ENCODE data around the gene ITGB4. TPM values are rescaled to one million over a fixed set of nuclear protein-coding genes. Genes with fewer than 3 reads are reported as not detected.

ITGB4 gene
- total and polyA plus RNA-seq, 2 of the 13 experiments (the other 11 are each of a cell fraction or from before 2014, with no cell fraction given) = 6.9 to 14.5 TPM

DNA sequence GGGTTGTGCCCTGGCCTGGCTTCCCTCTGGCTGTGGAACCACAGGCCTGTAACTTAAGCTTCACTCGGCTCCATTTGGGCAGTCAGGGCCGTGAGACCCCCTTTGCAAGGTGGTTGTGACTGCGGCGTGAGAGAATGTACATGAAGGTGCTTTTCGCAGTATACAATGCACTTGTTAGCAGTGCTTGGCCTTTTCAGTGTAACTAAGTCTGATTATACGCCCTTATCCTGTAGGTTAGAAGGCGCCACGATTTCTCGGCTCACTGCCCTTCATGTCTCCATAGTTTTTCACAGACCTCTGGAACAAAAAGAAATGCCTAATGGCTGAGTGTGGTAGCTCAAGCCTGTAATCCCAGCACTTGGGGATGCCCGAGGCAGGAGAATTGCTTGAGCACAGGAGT lies 40.8 kb upstream of the ITGB4 start:
- CTCF ChIA-PET (ENCODE audit: low intra/inter-chr PET ratio, low total read pairs) = no interaction called here
- H3K27me3 ChIP-seq (ENCODE audit: control insufficient read depth in 1 of 2, insufficient read depth in 2 of 2, low read length in 2 of 2) = no peaks in the 10 kb centered on the region
- H2AFZ ChIP-seq (ENCODE audit: low read length) = no peak overlapping the region
- peaks cover 40% of the 10 kb centered on the region for H3K79me2 ChIP-seq (ENCODE audit: insufficient read depth, low read length)
- ATAC-seq = no peak
- H3K36me3 ChIP-seq (replicated peaks in 1 of 2; ENCODE audit: control insufficient read depth in 1 of 2, insufficient read depth in 2 of 2, low read length in 2 of 2) = peaks cover 18 to 57% of the 10 kb centered on the region in 2 experiments
- H3K9ac ChIP-seq (ENCODE audit: insufficient read depth, low read depth, low read length) = no peak overlapping the region
- H3K4me2 ChIP-seq (ENCODE audit: low read depth, low read length) = no peak overlapping the region
- 97% methylated on average over 10 of the region's 10 CpGs for WGBS (ENCODE audit: low lambda C conversion rate)
- no TSS peak for BruUV-seq (replicated peaks)
- H3K4me1 ChIP-seq (ENCODE audit: insufficient read depth, low read length) = peaks cover 16% of the 10 kb centered on the region
- in situ Hi-C loops (cut with HindIII; ENCODE audit: extremely low pct_ligation_motif_present, low pct_unique_long_range_greater_than_20kb) (no loop called here), intact Hi-C loops (cut with micrococcal nuclease; ENCODE audit: unreplicated experiment) (no loop called here)
- DNase-seq (ENCODE audit: low spot score) = no peak
- H3K27ac ChIP-seq (ENCODE audit: extremely low read length, insufficient read depth, low read length) = no peak overlapping the region
- H3K4me3 ChIP-seq (replicated peaks in 1 of 3; ENCODE audit: insufficient read depth in 1 of 3, low read depth in 2 of 3, low read length in 3 of 3) = no peak overlapping the region
- H4K20me1 ChIP-seq (ENCODE audit: insufficient read depth, low read length) = peaks cover 3% of the 10 kb centered on the region; the same call in 1 of the 2 replicates
- POLR2A ChIA-PET = no interaction called here
- no peaks in the 10 kb centered on the region for H3K9me3 ChIP-seq (ENCODE audit: low read length)
- TF ChIP-seq HNRNPH1 (optimal IDR thresholded peaks at IDR 0.05; ENCODE audit: low read depth, low read length) (no peak), ZBTB10 (CRISPR knock-in tag; IDR thresholded peaks at IDR 0.05; ENCODE audit: borderline replicate concordance) (no peak), NONO (IDR thresholded peaks at IDR 0.05) (no peak), NONO (CRISPR knock-in tag; conservative IDR thresholded peaks at IDR 0.05) (no peak), RNF2 (conservative IDR thresholded peaks at IDR 0.05; ENCODE audit: low read depth) (no peak), ZNF775 (CRISPR knock-in tag; IDR thresholded peaks at IDR 0.05; ENCODE audit: borderline replicate concordance) (no peak), ZNF567 (CRISPR knock-in tag; IDR thresholded peaks at IDR 0.05; ENCODE audit: borderline replicate concordance) (no peak), FOSL1 (CRISPR knock-in tag; IDR thresholded peaks at IDR 0.05; ENCODE audit: borderline replicate concordance) (no peak), ZNF558 (CRISPR knock-in tag; IDR thresholded peaks at IDR 0.05; ENCODE audit: borderline replicate concordance) (no peak), ZNF563 (CRISPR knock-in tag; IDR thresholded peaks at IDR 0.05) (no peak), PAX8 (CRISPR knock-in tag; IDR thresholded peaks at IDR 0.05; ENCODE audit: borderline replicate concordance) (no peak), TRIM24 (CRISPR knock-in tag; IDR thresholded peaks at IDR 0.05) (no peak)
- TF ChIP-seq, protein P1, sequence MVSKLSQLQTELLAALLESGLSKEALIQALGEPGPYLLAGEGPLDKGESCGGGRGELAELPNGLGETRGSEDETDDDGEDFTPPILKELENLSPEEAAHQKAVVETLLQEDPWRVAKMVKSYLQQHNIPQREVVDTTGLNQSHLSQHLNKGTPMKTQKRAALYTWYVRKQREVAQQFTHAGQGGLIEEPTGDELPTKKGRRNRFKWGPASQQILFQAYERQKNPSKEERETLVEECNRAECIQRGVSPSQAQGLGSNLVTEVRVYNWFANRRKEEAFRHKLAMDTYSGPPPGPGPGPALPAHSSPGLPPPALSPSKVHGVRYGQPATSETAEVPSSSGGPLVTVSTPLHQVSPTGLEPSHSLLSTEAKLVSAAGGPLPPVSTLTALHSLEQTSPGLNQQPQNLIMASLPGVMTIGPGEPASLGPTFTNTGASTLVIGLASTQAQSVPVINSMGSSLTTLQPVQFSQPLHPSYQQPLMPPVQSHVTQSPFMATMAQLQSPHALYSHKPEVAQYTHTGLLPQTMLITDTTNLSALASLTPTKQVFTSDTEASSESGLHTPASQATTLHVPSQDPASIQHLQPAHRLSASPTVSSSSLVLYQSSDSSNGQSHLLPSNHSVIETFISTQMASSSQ (IDR thresholded peaks at IDR 0.05; ENCODE audit: low read depth) = no peak
- TF ChIP-seq, protein P1 (CRISPR knock-in tag; IDR thresholded peaks at IDR 0.05; ENCODE audit: borderline replicate concordance) = no peak
- TF ChIP-seq, protein P2, sequence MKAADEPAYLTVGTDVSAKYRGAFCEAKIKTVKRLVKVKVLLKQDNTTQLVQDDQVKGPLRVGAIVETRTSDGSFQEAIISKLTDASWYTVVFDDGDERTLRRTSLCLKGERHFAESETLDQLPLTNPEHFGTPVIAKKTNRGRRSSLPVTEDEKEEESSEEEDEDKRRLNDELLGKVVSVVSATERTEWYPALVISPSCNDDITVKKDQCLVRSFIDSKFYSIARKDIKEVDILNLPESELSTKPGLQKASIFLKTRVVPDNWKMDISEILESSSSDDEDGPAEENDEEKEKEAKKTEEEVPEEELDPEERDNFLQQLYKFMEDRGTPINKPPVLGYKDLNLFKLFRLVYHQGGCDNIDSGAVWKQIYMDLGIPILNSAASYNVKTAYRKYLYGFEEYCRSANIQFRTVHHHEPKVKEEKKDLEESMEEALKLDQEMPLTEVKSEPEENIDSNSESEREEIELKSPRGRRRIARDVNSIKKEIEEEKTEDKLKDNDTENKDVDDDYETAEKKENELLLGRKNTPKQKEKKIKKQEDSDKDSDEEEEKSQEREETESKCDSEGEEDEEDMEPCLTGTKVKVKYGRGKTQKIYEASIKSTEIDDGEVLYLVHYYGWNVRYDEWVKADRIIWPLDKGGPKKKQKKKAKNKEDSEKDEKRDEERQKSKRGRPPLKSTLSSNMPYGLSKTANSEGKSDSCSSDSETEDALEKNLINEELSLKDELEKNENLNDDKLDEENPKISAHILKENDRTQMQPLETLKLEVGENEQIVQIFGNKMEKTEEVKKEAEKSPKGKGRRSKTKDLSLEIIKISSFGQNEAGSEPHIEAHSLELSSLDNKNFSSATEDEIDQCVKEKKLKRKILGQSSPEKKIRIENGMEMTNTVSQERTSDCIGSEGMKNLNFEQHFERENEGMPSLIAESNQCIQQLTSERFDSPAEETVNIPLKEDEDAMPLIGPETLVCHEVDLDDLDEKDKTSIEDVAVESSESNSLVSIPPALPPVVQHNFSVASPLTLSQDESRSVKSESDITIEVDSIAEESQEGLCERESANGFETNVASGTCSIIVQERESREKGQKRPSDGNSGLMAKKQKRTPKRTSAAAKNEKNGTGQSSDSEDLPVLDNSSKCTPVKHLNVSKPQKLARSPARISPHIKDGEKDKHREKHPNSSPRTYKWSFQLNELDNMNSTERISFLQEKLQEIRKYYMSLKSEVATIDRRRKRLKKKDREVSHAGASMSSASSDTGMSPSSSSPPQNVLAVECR (CRISPR knock-in tag; IDR thresholded peaks at IDR 0.05; ENCODE audit: borderline replicate concordance) = no peak
- no peak for FAIRE-seq
